ENCODE data around the gene SELENOW. TPM values are rescaled to one million over a fixed set of nuclear protein-coding genes. Genes with fewer than 3 reads are reported as not detected.
"Not testable (repeated sequence)": the region's sequence is repeated elsewhere in the genome, so short reads cannot be mapped to it uniquely, and the experiment has no call there.

SELENOW gene
- total RNA-seq, 1 experiment from 2014 or later: 466 TPM

DNA sequence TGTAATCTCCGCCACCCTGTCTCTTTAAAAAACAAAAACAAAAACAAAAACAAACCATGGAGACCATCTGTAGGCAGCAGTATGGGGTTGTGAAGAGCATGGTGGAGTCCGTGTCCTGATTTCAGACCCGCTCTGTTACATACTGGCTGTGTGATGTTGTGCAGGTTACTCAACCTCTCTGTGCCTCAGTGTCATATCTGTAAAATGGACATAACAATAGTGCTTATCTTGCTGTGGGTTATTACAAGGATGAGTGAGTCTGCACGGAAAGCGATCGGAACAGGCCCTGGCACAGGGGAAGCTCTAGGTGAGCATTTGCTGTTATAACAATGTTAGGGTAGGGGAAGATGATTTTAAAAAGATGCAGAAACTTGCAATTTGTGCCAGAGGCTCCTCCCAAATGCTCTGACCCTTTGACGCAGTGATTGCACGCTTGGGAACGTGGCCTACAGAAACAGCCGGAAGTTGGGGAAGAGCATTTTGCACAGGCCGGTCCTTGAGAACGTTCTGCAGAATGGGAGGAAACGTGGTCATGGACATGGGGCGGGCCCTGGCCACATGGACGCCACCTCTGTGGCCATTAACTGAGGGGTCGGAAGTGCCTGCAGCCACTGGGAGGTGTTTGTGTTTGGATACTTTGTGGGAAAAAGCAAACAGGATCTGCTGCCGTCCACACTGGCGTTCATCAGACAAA is 15.7 kb upstream of the SELENOW start:
- no peak overlapping the region for H3K4me3 Mint-ChIP-seq (ENCODE audit: low read depth, unreplicated experiment)
- intact Hi-C loops (cut with micrococcal nuclease; ENCODE audit: unreplicated experiment): no loop called here
- TF ChIP-seq, protein P1, sequence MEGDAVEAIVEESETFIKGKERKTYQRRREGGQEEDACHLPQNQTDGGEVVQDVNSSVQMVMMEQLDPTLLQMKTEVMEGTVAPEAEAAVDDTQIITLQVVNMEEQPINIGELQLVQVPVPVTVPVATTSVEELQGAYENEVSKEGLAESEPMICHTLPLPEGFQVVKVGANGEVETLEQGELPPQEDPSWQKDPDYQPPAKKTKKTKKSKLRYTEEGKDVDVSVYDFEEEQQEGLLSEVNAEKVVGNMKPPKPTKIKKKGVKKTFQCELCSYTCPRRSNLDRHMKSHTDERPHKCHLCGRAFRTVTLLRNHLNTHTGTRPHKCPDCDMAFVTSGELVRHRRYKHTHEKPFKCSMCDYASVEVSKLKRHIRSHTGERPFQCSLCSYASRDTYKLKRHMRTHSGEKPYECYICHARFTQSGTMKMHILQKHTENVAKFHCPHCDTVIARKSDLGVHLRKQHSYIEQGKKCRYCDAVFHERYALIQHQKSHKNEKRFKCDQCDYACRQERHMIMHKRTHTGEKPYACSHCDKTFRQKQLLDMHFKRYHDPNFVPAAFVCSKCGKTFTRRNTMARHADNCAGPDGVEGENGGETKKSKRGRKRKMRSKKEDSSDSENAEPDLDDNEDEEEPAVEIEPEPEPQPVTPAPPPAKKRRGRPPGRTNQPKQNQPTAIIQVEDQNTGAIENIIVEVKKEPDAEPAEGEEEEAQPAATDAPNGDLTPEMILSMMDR (IDR thresholded peaks at IDR 0.05; ENCODE audit: unreplicated experiment): no peak
- no peaks in the 10 kb centered on the region for H3K27me3 Mint-ChIP-seq (ENCODE audit: unreplicated experiment)
- H3K4me1 Mint-ChIP-seq (ENCODE audit: low read depth, unreplicated experiment): no peaks in the 10 kb centered on the region
- BruUV-seq (replicated peaks): TSS peak; percentile 19
- no peak for DNase-seq
- no peak overlapping the region for H3K27ac Mint-ChIP-seq (ENCODE audit: unreplicated experiment)
- CTCF ChIA-PET: no interaction called here
- peaks cover 43% of the 10 kb centered on the region for H3K36me3 Mint-ChIP-seq (ENCODE audit: insufficient read depth, unreplicated experiment)
- no peaks in the 10 kb centered on the region for H3K9me3 Mint-ChIP-seq (ENCODE audit: low read depth, unreplicated experiment)

DNA sequence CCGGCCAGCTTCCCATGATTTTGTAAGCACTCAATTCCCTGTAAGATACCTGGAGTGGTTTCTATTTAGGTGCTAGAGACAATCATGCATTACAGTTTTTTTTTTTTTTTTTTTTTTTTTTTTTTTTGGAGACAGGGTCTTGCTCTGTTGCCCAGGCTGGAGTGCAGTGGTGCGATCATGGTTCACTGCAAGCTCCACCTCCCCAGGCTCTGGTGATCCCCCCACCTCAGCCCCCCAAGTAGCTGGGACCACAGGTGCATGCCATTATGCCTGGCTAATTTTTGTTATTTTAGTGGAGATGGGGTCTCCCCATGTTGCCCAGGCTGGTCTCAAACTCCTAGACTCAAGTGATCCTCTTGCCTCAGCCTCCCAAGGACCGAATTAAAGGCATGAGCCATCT is 13.8 kb upstream of the SELENOW start:
- H3K36me3 Mint-ChIP-seq (ENCODE audit: insufficient read depth, unreplicated experiment): peaks cover 30% of the 10 kb centered on the region
- H3K4me1 Mint-ChIP-seq (ENCODE audit: low read depth, unreplicated experiment); BruUV-seq (replicated peaks); DNase-seq; H3K4me3 Mint-ChIP-seq (ENCODE audit: low read depth, unreplicated experiment); intact Hi-C loops (cut with micrococcal nuclease; ENCODE audit: unreplicated experiment); H3K27me3 Mint-ChIP-seq (ENCODE audit: unreplicated experiment); H3K9me3 Mint-ChIP-seq (ENCODE audit: low read depth, unreplicated experiment); H3K27ac Mint-ChIP-seq (ENCODE audit: unreplicated experiment): not testable (repeated sequence)
- CTCF ChIA-PET: interaction anchor here (2.2 kb wide), 1 partner anchor 52 kb away, joined by 8 read pairs; the partner anchor contains the start of gene EHD2

DNA sequence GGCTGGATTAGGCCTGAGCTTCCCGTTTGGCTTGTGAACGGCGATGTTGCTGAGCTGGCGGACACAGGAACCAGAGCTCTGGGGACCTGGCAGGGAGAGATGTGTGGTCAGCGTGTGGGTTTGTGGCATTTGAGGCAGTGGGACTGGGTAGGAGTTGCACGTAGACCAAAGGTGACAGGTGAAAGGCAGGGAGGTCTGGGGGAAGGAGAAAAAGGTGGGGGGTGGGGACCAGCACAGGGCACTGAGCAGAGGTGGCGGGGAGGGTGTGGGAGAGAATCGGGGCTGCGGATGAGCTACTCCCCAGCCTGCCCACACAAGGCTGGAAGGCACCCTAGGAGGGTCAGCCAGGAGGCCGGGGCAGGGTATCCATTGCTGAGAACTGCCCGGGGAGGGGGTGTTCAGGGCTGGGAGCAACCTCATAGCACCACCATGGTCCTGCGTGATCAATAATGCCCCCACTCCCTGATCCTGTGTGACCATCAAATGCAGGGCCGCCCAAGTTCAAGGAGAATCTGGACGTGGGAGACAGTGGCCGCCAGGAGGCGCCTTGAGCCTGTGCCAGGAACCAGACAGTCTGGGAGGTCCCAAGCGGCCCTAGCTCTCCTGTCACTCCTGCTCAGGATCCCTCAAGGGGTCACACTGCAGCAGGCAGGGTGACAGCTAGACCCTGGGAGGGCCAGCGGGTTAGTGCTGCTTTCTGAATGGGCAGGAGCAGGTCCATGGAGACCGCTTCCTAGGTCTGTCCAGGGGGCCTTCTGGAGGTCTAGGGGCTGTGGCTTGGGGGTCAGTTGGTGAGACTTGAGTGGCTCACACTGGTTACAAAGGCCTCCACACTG is 12.8 kb upstream of the SELENOW start:
- peaks cover 20% of the 10 kb centered on the region for H3K36me3 Mint-ChIP-seq (ENCODE audit: insufficient read depth, unreplicated experiment)
- DNase-seq: peak; percentile 66
- no peaks in the 10 kb centered on the region for H3K9me3 Mint-ChIP-seq (ENCODE audit: low read depth, unreplicated experiment)
- CTCF ChIA-PET: interaction anchor here (0.6 to 2.2 kb wide), 3 partner anchors 11 to 53 kb away, joined by 3 to 11 read pairs (median 8); partner anchors contain the start of gene EHD2
- no TSS peak for BruUV-seq (replicated peaks)
- H3K27me3 Mint-ChIP-seq (ENCODE audit: unreplicated experiment): no peaks in the 10 kb centered on the region
- intact Hi-C loops (cut with micrococcal nuclease; ENCODE audit: unreplicated experiment): no loop called here
- peak overlapping the region; percentile 29 for H3K27ac Mint-ChIP-seq (ENCODE audit: unreplicated experiment)
- TF ChIP-seq, protein P1 (IDR thresholded peaks at IDR 0.05; ENCODE audit: unreplicated experiment): peak; percentile 80
- no peak overlapping the region for H3K4me3 Mint-ChIP-seq (ENCODE audit: low read depth, unreplicated experiment)
- no peaks in the 10 kb centered on the region for H3K4me1 Mint-ChIP-seq (ENCODE audit: low read depth, unreplicated experiment)

DNA sequence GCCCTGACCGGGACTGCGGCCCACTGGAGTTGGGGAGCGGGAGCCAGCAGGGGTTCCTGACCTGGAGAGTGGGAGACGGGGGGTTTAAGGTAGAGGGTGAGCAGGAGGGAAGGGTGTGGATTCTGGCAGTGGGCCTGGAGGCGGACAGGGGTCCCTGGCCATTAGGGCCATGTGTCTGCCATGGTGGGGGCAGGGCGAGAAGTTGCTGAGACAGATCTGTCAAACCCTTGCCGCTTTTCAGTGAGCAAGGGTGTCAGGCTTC is 12.2 kb upstream of the SELENOW start:
- Mint-ChIP-seq H3K36me3 (ENCODE audit: insufficient read depth, unreplicated experiment) (peaks cover 14% of the 10 kb centered on the region), H3K4me3 (ENCODE audit: low read depth, unreplicated experiment) (no peak overlapping the region), H3K27ac (ENCODE audit: unreplicated experiment) (no peak overlapping the region), H3K9me3 (ENCODE audit: low read depth, unreplicated experiment) (no peaks in the 10 kb centered on the region), H3K27me3 (ENCODE audit: unreplicated experiment) (no peaks in the 10 kb centered on the region), H3K4me1 (ENCODE audit: low read depth, unreplicated experiment) (no peaks in the 10 kb centered on the region)
- TF ChIP-seq, protein P1 (IDR thresholded peaks at IDR 0.05; ENCODE audit: unreplicated experiment): no peak
- no peak for DNase-seq
- BruUV-seq (replicated peaks): no TSS peak
- CTCF ChIA-PET: interaction anchor here (1.5 to 2.2 kb wide), 2 partner anchors 24 to 53 kb away, joined by 3 to 8 read pairs; partner anchors contain the start of gene EHD2
- intact Hi-C loops (cut with micrococcal nuclease; ENCODE audit: unreplicated experiment): no loop called here

Measured in Calu3 (cell line).